Measurements from ENCODE around the gene OVCA2. TPM values are rescaled to one million over a fixed set of nuclear protein-coding genes. Genes with fewer than 3 reads are reported as not detected.
A peak's percentile ranks its signal among the peaks of the same experiment; 100 is the strongest.

Gene OVCA2
- polyA plus RNA-seq, 1 experiment: 56.7 TPM

GRCh38 chr17:2070241-2071023, 28.6 kb downstream of the OVCA2 start:
- no peak for TF ChIP-seq CTCF (IDR thresholded peaks at IDR 0.05; ENCODE audit: insufficient read depth, low read depth, low read length)
- ChIA-PET CTCF (interaction anchor here (0.7 to 2.6 kb wide), 9 partner anchors 10 to 357 kb away, joined by 3 to 21 read pairs (median 3); no protein-coding TSS in a partner anchor), POLR2A (interaction anchor here (0.6 kb wide), 1 partner anchor 86 kb away, joined by 7 read pairs; no protein-coding TSS in a partner anchor)
- DNase-seq (ENCODE audit: low read depth): no peak
- Histone ChIP-seq H3K36me3 (ENCODE audit: control insufficient read depth, insufficient read depth, low read length) (peaks cover 3% of the 10 kb centered on the region; the same call in 1 of the 2 replicates), H3K27me3 (ENCODE audit: control insufficient read depth, insufficient read depth, low read length) (no peaks in the 10 kb centered on the region), H3K4me3 (ENCODE audit: low read depth, low read length) (no peak overlapping the region)

- Histone ChIP-seq H3K27me3 (ENCODE audit: control insufficient read depth, insufficient read depth, low read length) (no peaks in the 10 kb centered on the region), H3K4me3 (ENCODE audit: low read depth, low read length) (no peak overlapping the region), H3K36me3 (ENCODE audit: control insufficient read depth, insufficient read depth, low read length) (peaks cover 3% of the 10 kb centered on the region; the same call in 1 of the 2 replicates)
- CTCF ChIA-PET: interaction anchor here (0.7 to 2.6 kb wide), 9 partner anchors 11 to 358 kb away, joined by 3 to 21 read pairs (median 4); no protein-coding TSS in a partner anchor
- TF ChIP-seq CTCF (IDR thresholded peaks at IDR 0.05; ENCODE audit: insufficient read depth, low read depth, low read length): no peak
- DNase-seq (ENCODE audit: low read depth): no peak
- POLR2A ChIA-PET: no interaction called here
Observed at GRCh38 chr17:2071024-2071385, 29.2 kb downstream of the OVCA2 start.

GRCh38 chr17:2071455-2072281, 29.8 kb downstream of the OVCA2 start:
- Histone ChIP-seq H3K27me3 (ENCODE audit: control insufficient read depth, insufficient read depth, low read length) (no peaks in the 10 kb centered on the region), H3K4me3 (ENCODE audit: low read depth, low read length) (no peak overlapping the region), H3K36me3 (ENCODE audit: control insufficient read depth, insufficient read depth, low read length) (peaks cover 3% of the 10 kb centered on the region)
- no peak for DNase-seq (ENCODE audit: low read depth)
- TF ChIP-seq CTCF (IDR thresholded peaks at IDR 0.05; ENCODE audit: insufficient read depth, low read depth, low read length): 0 out of 2 replicates have a peak, but pooled peaks have one; percentile 3
- ChIA-PET CTCF (interaction anchor here (0.6 to 2.6 kb wide), 14 partner anchors 10 to 358 kb away, joined by 3 to 21 read pairs (median 3); no protein-coding TSS in a partner anchor), POLR2A (interaction anchor here (0.7 kb wide), 1 partner anchor 101 kb away, joined by 4 read pairs; no protein-coding TSS in a partner anchor)

- no peak for DNase-seq (ENCODE audit: low read depth)
Observed at GRCh38 chr17:2074919-2075318, 33.1 kb downstream of the OVCA2 start.

More at GRCh38 chr17:2074919-2075318, 33.1 kb downstream of the OVCA2 start:
- H3K4me3 ChIP-seq (ENCODE audit: low read depth, low read length): no peak overlapping the region
- POLR2A ChIA-PET: interaction anchor here (0.6 kb wide), 1 partner anchor 353 kb away, joined by 3 read pairs; no protein-coding TSS in a partner anchor
- CTCF ChIA-PET: interaction anchor here (1.2 to 3.3 kb wide), 4 partner anchors 11 to 170 kb away, joined by 3 to 11 read pairs (median 6); no protein-coding TSS in a partner anchor
- no peak for TF ChIP-seq CTCF (IDR thresholded peaks at IDR 0.05; ENCODE audit: insufficient read depth, low read depth, low read length)
- no peaks in the 10 kb centered on the region for H3K27me3 ChIP-seq (ENCODE audit: control insufficient read depth, insufficient read depth, low read length)
- H3K36me3 ChIP-seq (ENCODE audit: control insufficient read depth, insufficient read depth, low read length): peaks cover 7% of the 10 kb centered on the region
